Trophoblast cell (in vitro differentiated cells and primary cell): ENCODE results near the gene NMNAT1.
"Not testable (repeated sequence)": the region's sequence is repeated elsewhere in the genome, so short reads cannot be mapped to it uniquely, and the experiment has no call there.

Experiments used
- DNase-seq, 2 donors: peaks; one replicate each; pipeline ENCODE4 v3.0.0-alpha.2; 2016
- H2AFZ ChIP-seq: 2 replicates; pipeline ENCODE4 v1.6.1; 2013; ENCODE audit warnings: low read length, moderate library complexity, mild to moderate bottlenecking; ENCODE audit not compliant: insufficient read depth, poor library complexity
- H2AK5ac ChIP-seq: 2 replicates; pipeline ENCODE4 v1.6.1; 2013; ENCODE audit warnings: mild to moderate bottlenecking, low read length
- H2BK120ac ChIP-seq: 2 replicates; pipeline ENCODE4 v1.6.1; 2013; ENCODE audit warnings: low read length, mild to moderate bottlenecking, moderate library complexity; ENCODE audit not compliant: insufficient read depth, poor library complexity
- H2BK12ac ChIP-seq: 2 replicates; pipeline ENCODE4 v1.6.1; 2013; ENCODE audit warnings: mild to moderate bottlenecking, low read length, moderate library complexity
- H2BK5ac ChIP-seq: 2 replicates; pipeline ENCODE4 v1.6.1; 2013; ENCODE audit warnings: low read length, low read depth, moderate library complexity, mild to moderate bottlenecking; ENCODE audit not compliant: poor library complexity
- H3K14ac ChIP-seq: 2 replicates; pipeline ENCODE4 v1.6.1; 2013; ENCODE audit warnings: mild to moderate bottlenecking, low read length
- H3K18ac ChIP-seq: 2 replicates; pipeline ENCODE4 v1.6.1; 2013; ENCODE audit warnings: mild to moderate bottlenecking, low read length
- H3K23ac ChIP-seq: 2 replicates; pipeline ENCODE4 v1.6.1; 2013; ENCODE audit warnings: low read length
- H3K27ac ChIP-seq: 2 replicates; pipeline ENCODE4 v1.5.1; 2013; ENCODE audit warnings: low read depth, mild to moderate bottlenecking, inconsistent platforms, low read length, moderate library complexity
- H3K27me3 ChIP-seq: 2 replicates; pipeline ENCODE4 v1.6.1; 2013; ENCODE audit warnings: inconsistent platforms, mild to moderate bottlenecking, low read length, moderate library complexity; ENCODE audit not compliant: insufficient read depth
- H3K36me3 ChIP-seq, 2 experiments: 1 replicate in 1 of 2; 2 replicates in 1 of 2; pipeline ENCODE4 v1.6.1; 2013; ENCODE audit warnings: low read length in 2 of 2, mild to moderate bottlenecking in 2 of 2, moderate library complexity in 1 of 2; ENCODE audit not compliant: insufficient read depth in 2 of 2, control insufficient read depth in 1 of 2
- H3K4ac ChIP-seq: 2 replicates; pipeline ENCODE4 v1.6.1; 2013; ENCODE audit warnings: low read depth, mild to moderate bottlenecking, low read length, moderate library complexity
- H3K4me1 ChIP-seq, 2 experiments: 1 replicate in 1 of 2; 2 replicates in 1 of 2; pipeline ENCODE4 v1.6.1; 2013; ENCODE audit warnings: low read length in 2 of 2, mild to moderate bottlenecking in 2 of 2, moderate library complexity in 1 of 2; ENCODE audit not compliant: insufficient read depth in 2 of 2, control insufficient read depth in 1 of 2
- H3K4me2 ChIP-seq: 2 replicates; pipeline ENCODE4 v1.6.1; 2013; ENCODE audit warnings: inconsistent platforms, mild to moderate bottlenecking, low read length, moderate library complexity
- H3K4me3 ChIP-seq: 2 replicates; pipeline ENCODE4 v1.5.1; 2013; ENCODE audit warnings: mild to moderate bottlenecking, low read depth, low read length, inconsistent platforms
- H3K79me1 ChIP-seq: one replicate; pipeline ENCODE4 v1.6.1; 2013; ENCODE audit warnings: low read length
- H3K79me2 ChIP-seq: 2 replicates; pipeline ENCODE4 v1.6.1; 2013; ENCODE audit warnings: low read length, mild to moderate bottlenecking; ENCODE audit not compliant: control insufficient read depth, insufficient read depth, poor library complexity
- H3K9ac ChIP-seq: 2 replicates; pipeline ENCODE4 v1.6.1; 2013; ENCODE audit warnings: mild to moderate bottlenecking, low read length
- H3K9me3 ChIP-seq: 2 replicates; pipeline ENCODE4 v1.6.1; 2013; ENCODE audit warnings: low read depth, mild to moderate bottlenecking, control low read depth, inconsistent platforms, low read length; ENCODE audit not compliant: insufficient read depth
- H4K12ac ChIP-seq: 2 replicates; pipeline ENCODE4 v1.6.1; 2013; ENCODE audit warnings: low read depth, mild to moderate bottlenecking, low read length, moderate library complexity
- H4K8ac ChIP-seq: 2 replicates; pipeline ENCODE4 v1.6.1; 2013; ENCODE audit warnings: low read depth, mild to moderate bottlenecking, low read length, moderate library complexity
- H4K91ac ChIP-seq: one replicate; pipeline ENCODE4 v1.6.1; 2013; ENCODE audit warnings: low read depth, mild to moderate bottlenecking, low read length, moderate library complexity
- WGBS: extraction: QIAGEN DNeasy Blood & Tissue Kit; methylation state at CpG from one replicate; pipeline ENCODE4 v1.1.7; 2013; ENCODE audit warnings: missing lambda C conversion rate; ENCODE audit not compliant: insufficient read length, insufficient coverage; ENCODE audit errors: extremely low coverage; 5-methylcytosine and 5-hydroxymethylcytosine counted together

The NMNAT1 gene

GRCh38 chr1:10025354-10025753 is 82.1 kb downstream of the NMNAT1 start:
- Histone ChIP-seq H3K9me3 (no peaks in the 10 kb centered on the region), H3K14ac (no peak overlapping the region), H3K18ac (no peak overlapping the region), H4K8ac (no peak overlapping the region), H3K4me1 (no peaks in the 10 kb centered on the region), H2BK120ac (no peak overlapping the region), H3K27ac (no peak overlapping the region), H3K4me2 (no peak overlapping the region), H3K23ac (no peak overlapping the region), H3K4me3 (no peak overlapping the region), H4K12ac (no peak overlapping the region), H3K9ac (no peak overlapping the region), H2BK5ac (no peak overlapping the region), H2AK5ac (no peak overlapping the region), H2BK12ac (no peak overlapping the region), H3K79me1 (no peaks in the 10 kb centered on the region), H3K79me2 (no peaks in the 10 kb centered on the region), H4K91ac (no peak overlapping the region), H3K4ac (no peak overlapping the region), H3K36me3 (no peaks in the 10 kb centered on the region), H2AFZ (no peak overlapping the region), H3K27me3 (no peaks in the 10 kb centered on the region)
- DNase-seq, result no peak
- WGBS, result no CpG with 5 or more reads among the region's 2 CpGs

- H3K27me3 ChIP-seq, result no peaks in the 10 kb centered on the region
- no peak overlapping the region for H4K91ac ChIP-seq
- H2BK12ac ChIP-seq, result no peak overlapping the region
- no peak overlapping the region for H3K18ac ChIP-seq
- H3K27ac ChIP-seq, result no peak overlapping the region
- H3K14ac ChIP-seq, result no peak overlapping the region
- no peak overlapping the region for H2AK5ac ChIP-seq
- no peak overlapping the region for H2AFZ ChIP-seq
- H3K4me2 ChIP-seq, result no peak overlapping the region
- no peak overlapping the region for H4K12ac ChIP-seq
- H3K4me3 ChIP-seq, result no peak overlapping the region
- H3K4me1 ChIP-seq, result peaks cover 0 to 3% of the 10 kb centered on the region in 2 experiments
- H3K9ac ChIP-seq, result no peak overlapping the region
- H3K23ac ChIP-seq, result no peak overlapping the region
- H3K79me1 ChIP-seq, result peaks cover 2% of the 10 kb centered on the region
- no peaks in the 10 kb centered on the region for H3K36me3 ChIP-seq
- no peaks in the 10 kb centered on the region for H3K9me3 ChIP-seq
- H4K8ac ChIP-seq, result no peak overlapping the region
- H3K79me2 ChIP-seq, result no peaks in the 10 kb centered on the region
- H2BK120ac ChIP-seq, result no peak overlapping the region
- DNase-seq, result no peak
- no peak overlapping the region for H2BK5ac ChIP-seq
- no peak overlapping the region for H3K4ac ChIP-seq
Observed at GRCh38 chr1:10027027-10027426, 83.8 kb downstream of the NMNAT1 start.

GRCh38 chr1:10028956-10029500 is 85.8 kb downstream of the NMNAT1 start:
- not testable (repeated sequence) for H2AK5ac ChIP-seq, H3K23ac ChIP-seq, H3K9ac ChIP-seq, H2BK12ac ChIP-seq, H4K8ac ChIP-seq, H3K18ac ChIP-seq, H3K4ac ChIP-seq, H4K12ac ChIP-seq, H3K27ac ChIP-seq, H2BK5ac ChIP-seq, H3K36me3 ChIP-seq, H3K27me3 ChIP-seq, H3K4me2 ChIP-seq, H3K14ac ChIP-seq, H3K4me3 ChIP-seq, H3K4me1 ChIP-seq, H4K91ac ChIP-seq, H2BK120ac ChIP-seq, H2AFZ ChIP-seq, H3K9me3 ChIP-seq
- no CpG with 5 or more reads among the region's 24 CpGs for WGBS
- Histone ChIP-seq H3K79me1 (peaks cover 13% of the 10 kb centered on the region), H3K79me2 (peaks cover 10% of the 10 kb centered on the region)
- peak in 1 of 2 donors; percentile 41 for DNase-seq

GRCh38 chr1:10031461-10031860 is 88.2 kb downstream of the NMNAT1 start:
- Histone ChIP-seq H3K4ac (no peak overlapping the region), H4K8ac (no peak overlapping the region), H3K4me2 (no peak overlapping the region), H3K9me3 (no peaks in the 10 kb centered on the region), H3K9ac (no peak overlapping the region), H4K91ac (no peak overlapping the region), H2BK5ac (no peak overlapping the region), H2AK5ac (no peak overlapping the region), H3K27ac (no peak overlapping the region), H2AFZ (no peak overlapping the region), H3K36me3 (no peaks in the 10 kb centered on the region), H3K79me1 (peaks cover 13% of the 10 kb centered on the region), H3K18ac (no peak overlapping the region), H2BK120ac (no peak overlapping the region), H3K14ac (no peak overlapping the region), H3K27me3 (no peaks in the 10 kb centered on the region), H2BK12ac (no peak overlapping the region), H4K12ac (no peak overlapping the region), H3K4me1 (peaks cover 0 to 3% of the 10 kb centered on the region in 2 experiments), H3K79me2 (peaks cover 10% of the 10 kb centered on the region), H3K23ac (no peak overlapping the region), H3K4me3 (no peak overlapping the region)
- WGBS, result no CpG with 5 or more reads among the region's 3 CpGs
- peak; percentile 23 to 82 for DNase-seq
